Measurements from ENCODE around the gene RBM34.

GRCh38 chr1:235088907-235089306 is 72.1 kb downstream of the RBM34 start:
- no peak for TF ChIP-seq EZH2 (IDR thresholded peaks at IDR 0.05)
- no peak for TF ChIP-seq POLR2AphosphoS5 (IDR thresholded peaks at IDR 0.05; ENCODE audit: borderline replicate concordance, low read depth, low read length)

Measured in SK-N-MC (cell line).